Measurements from ENCODE around the gene EEA1. TPM values are rescaled to one million over a fixed set of nuclear protein-coding genes. Genes with fewer than 3 reads are reported as not detected.

EEA1 gene
- total and polyA plus RNA-seq, 10 of the 15 experiments (the other 5 are each of a cell fraction or from before 2014, with no cell fraction given), result 5.5 to 40.3 (median 13.5) TPM

GRCh38 chr12:92775416-92775815, 153.7 kb downstream of the EEA1 start:
- Histone ChIP-seq H3K4me2 (ENCODE audit: control insufficient read depth, insufficient read depth) (no peak overlapping the region), H4K20me1 (ENCODE audit: control insufficient read depth, insufficient read depth) (no peaks in the 10 kb centered on the region), H3K4me1 (ENCODE audit: control insufficient read depth, insufficient read depth, low read length) (peaks cover under 1% of the 10 kb centered on the region; the same call in 1 of the 2 replicates), H3K36me3 (ENCODE audit: control insufficient read depth in 2 of 2, insufficient read depth in 2 of 2, low read length in 1 of 2) (peaks cover 0 to 17% of the 10 kb centered on the region in 2 experiments; a peak in 2 of 4 replicates), H3K9ac (ENCODE audit: control insufficient read depth, insufficient read depth, low read length) (no peak overlapping the region), H3K79me2 (ENCODE audit: control insufficient read depth, insufficient read depth, low read length) (no peaks in the 10 kb centered on the region), H3K27ac (ENCODE audit: control insufficient read depth, insufficient read depth) (no peak overlapping the region), H3K9me3 (replicated peaks; ENCODE audit: control insufficient read depth, insufficient read depth, low read length) (no peaks in the 10 kb centered on the region), H2AFZ (ENCODE audit: control insufficient read depth, low read depth, low read length) (no peak overlapping the region), H3K4me3 (no peak overlapping the region), H3K27me3 (replicated peaks in 1 of 2; ENCODE audit: control insufficient read depth in 2 of 2, insufficient read depth in 2 of 2, low read length in 1 of 2) (no peaks in the 10 kb centered on the region)
- ATAC-seq (no peak), FAIRE-seq (no peak), DNase-seq (ENCODE audit: low read depth, low spot score) (no peak)
- CTCF ChIA-PET, result interaction anchor here (1.4 kb wide), 1 partner anchor 154 kb away, joined by 3 read pairs; the partner anchor contains the start of gene EEA1
- in situ Hi-C loops (cut with MboI) (no loop called here), intact Hi-C loops (cut with micrococcal nuclease; ENCODE audit: unreplicated experiment) (no loop called here)
- SMC1A ChIA-PET (ENCODE audit: uncharacterized antibody, unreplicated experiment), result interaction anchor here (0.6 to 2.2 kb wide), 2 partner anchors 8 to 153 kb away, joined by 4 to 15 read pairs; no protein-coding TSS in a partner anchor
- RAD21 ChIA-PET (ENCODE audit: unreplicated experiment), result interaction anchor here (0.6 to 1.6 kb wide), 3 partner anchors 10 to 1077 kb away, joined by 3 to 4 read pairs (median 3); no protein-coding TSS in a partner anchor
- no TSS peak for BruUV-seq (replicated peaks)
- TF ChIP-seq RB1 (IDR thresholded peaks at IDR 0.05; ENCODE audit: borderline replicate concordance), result no peak
- TF ChIP-seq MYB (IDR thresholded peaks at IDR 0.05; ENCODE audit: borderline replicate concordance, low read depth, low read length), result no peak
- no peak for TF ChIP-seq SIX5 (IDR thresholded peaks at IDR 0.05; ENCODE audit: low read depth, low read length, severe bottlenecking)
- no peak for TF ChIP-seq SKIL (IDR thresholded peaks at IDR 0.05; ENCODE audit: low read depth, poor library complexity, severe bottlenecking)
- no peak for TF ChIP-seq PBX3 (IDR thresholded peaks at IDR 0.05; ENCODE audit: insufficient replicate concordance, low read depth, low read length)
- no peak for TF ChIP-seq PML (IDR thresholded peaks at IDR 0.05; ENCODE audit: low read length)
- TF ChIP-seq KDM1A (IDR thresholded peaks at IDR 0.05; ENCODE audit: borderline replicate concordance), result no peak
- no peak for TF ChIP-seq ELK1 (IDR thresholded peaks at IDR 0.05; ENCODE audit: low read depth, low read length)
- TF ChIP-seq RELB (IDR thresholded peaks at IDR 0.05; ENCODE audit: low read depth), result no peak
- TF ChIP-seq SIN3A (IDR thresholded peaks at IDR 0.05; ENCODE audit: low read depth, low read length), result no peak
- no peak for TF ChIP-seq NFIC (IDR thresholded peaks at IDR 0.05; ENCODE audit: low read depth, low read length)
- no peak for TF ChIP-seq ZNF274 (IDR thresholded peaks at IDR 0.05; ENCODE audit: insufficient read depth, insufficient read length)
- no peak for TF ChIP-seq MYC (IDR thresholded peaks at IDR 0.05; ENCODE audit: insufficient read depth, insufficient read length, insufficient replicate concordance, low read length, severe bottlenecking)
- TF ChIP-seq E2F8 (IDR thresholded peaks at IDR 0.05; ENCODE audit: low read depth, partially characterized antibody), result no peak
- no peak for TF ChIP-seq MEF2A (IDR thresholded peaks at IDR 0.05; ENCODE audit: insufficient read depth, low read depth, low read length)
- POLR2A ChIA-PET, result no interaction called here
